GM18861 (cell line): ENCODE data around the gene DLEU7.

Experiments used
- ATAC-seq: cut with Tn5 transposase; IDR thresholded peaks from one replicate; pipeline ENCODE4 v1.9.1; 2021; ENCODE audit not compliant: unreplicated experiment

The DLEU7 gene

DNA sequence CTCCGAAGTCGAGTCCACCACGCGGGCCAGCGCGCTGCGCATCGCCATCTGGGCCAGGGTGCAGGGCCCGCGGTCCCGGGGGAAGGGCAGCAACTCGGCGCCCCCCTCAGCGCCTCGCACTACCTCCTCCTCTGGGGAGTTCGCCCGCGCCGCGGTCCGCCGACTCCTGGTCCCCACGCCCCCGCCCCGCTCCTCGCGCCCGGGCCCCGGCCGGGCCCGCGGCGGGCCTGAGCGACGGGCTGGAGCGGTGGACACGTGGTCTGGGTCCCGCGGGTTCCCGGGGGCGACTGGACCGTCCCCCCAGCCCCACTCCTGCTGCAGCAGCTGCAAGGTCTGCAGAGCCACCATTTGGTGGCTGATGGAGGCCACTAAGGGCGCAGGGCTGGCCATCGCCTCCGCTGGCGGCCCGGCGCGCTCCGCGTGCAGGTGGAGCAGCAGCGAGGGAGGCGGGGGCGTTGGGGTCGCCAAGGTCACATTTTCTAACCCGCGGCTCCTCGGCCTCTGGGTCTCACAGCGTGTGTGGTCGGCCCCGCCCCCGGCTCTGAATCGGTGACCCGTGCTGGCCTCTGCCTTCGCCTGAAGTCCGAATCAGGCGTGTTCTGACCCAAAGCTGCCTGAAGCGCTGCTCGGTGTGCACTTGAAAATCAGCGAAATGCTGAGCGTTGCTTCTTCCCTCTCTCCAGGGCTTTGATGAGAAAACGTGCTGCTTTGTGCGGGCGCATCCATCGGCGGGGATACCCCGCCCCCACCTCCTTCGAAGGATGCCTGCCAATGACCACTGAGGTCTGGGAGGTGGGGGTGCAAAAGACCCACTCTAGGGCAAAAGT is at the start of gene DLEU7:
TSS of gene DLEU7 (minus strand) at position 436 of the 827 bp plus-strand sequence. CDS start at position 390, 46 bp downstream.
- no peak for ATAC-seq

- no peak for ATAC-seq
These were observed 48.9 kb upstream of the DLEU7 start for GRCh38 chr13:50892210-50892944.

DNA sequence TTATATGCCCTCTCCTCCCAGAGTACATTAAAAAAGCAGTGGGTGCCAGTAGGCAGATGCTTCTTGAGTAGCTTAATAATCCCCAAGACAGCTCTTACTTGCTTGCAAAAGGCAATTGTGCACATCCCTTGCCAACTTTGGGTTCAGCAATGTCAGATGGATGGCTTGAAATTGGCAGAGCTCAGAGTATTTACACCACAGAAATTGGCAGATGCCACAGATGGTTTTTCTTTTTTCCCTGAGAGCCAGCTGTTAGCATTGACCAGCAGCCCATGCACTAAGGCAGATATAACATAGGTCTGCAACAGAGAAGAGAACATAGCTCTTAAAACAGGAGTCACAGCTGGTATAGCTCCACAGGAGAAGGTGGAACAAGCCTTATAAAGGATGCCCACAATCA is 47.7 kb upstream of the DLEU7 start:
- ATAC-seq: no peak

GRCh38 chr13:50889317-50889716 is 45.8 kb upstream of the DLEU7 start:
- ATAC-seq: no peak

GRCh38 chr13:50888362-50888761 is 44.9 kb upstream of the DLEU7 start:
- ATAC-seq: no peak

DNA sequence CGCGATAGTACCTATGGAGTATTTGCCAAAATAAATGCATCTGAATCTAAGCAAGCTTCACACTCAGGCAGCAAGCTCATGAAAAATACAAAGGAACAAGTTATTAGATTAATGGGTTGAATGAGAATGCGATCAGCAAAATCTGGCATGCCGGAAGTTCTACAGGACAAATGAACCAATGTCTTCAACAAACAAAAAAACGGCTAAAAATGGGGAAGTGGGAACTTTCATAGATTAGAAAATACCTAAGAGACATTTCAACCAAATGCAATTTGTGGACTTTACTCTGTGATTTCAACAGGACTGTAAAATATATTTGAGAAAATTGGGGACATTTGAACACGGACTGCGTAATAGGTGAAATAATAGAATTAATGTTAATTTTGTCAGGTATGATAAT is 43.7 kb upstream of the DLEU7 start:
- ATAC-seq: no peak

- ATAC-seq: no peak
These were observed 40.8 kb upstream of the DLEU7 start for GRCh38 chr13:50884265-50884664.

DNA sequence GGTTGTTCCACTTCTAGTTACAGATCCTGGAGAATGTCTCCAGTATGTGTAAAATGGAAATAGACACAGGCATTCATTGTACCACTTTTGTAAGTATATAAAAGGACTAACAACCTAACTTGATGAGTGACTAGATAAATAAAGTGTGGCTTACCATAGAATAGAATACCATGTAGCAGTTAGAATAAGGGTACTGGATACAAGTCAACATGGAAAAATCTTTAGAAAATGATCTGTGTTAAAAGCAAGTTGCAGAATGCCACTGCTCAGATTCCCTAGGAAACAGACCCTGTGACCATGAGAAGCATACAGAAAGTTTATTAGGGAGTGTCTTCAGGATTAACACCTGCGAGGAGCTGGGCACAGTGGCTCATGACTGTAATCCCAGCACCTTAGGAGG is 40.2 kb upstream of the DLEU7 start:
- ATAC-seq: no peak

DNA sequence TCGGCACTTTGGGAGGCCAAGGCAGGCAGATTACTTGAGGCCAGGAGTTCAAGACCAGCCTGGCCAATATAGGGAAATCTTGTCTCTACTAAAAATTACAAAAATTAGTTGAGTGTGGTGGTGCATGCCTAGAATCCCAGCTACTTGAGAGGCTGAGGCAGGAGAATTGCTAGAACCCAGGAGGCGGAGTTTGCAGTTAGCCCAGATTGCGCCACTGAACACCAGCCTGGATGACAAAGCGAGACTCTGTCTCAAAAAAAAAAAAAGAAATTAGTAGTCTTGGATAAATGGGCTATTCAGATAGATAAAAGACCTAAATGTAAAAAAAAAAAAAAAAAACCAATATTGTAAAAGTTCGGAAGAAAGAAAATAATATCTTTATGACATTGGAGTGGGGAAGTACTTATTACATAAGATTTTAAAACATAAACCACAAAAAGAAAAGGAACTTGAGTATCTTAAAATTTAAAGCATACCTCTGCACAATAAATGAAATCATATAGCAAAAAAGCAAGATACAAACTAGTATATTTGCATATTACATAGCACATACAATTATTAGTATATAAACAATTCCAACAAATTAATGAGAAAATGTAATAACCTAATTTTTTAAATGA is 39.4 kb upstream of the DLEU7 start:
- no peak for ATAC-seq

DNA sequence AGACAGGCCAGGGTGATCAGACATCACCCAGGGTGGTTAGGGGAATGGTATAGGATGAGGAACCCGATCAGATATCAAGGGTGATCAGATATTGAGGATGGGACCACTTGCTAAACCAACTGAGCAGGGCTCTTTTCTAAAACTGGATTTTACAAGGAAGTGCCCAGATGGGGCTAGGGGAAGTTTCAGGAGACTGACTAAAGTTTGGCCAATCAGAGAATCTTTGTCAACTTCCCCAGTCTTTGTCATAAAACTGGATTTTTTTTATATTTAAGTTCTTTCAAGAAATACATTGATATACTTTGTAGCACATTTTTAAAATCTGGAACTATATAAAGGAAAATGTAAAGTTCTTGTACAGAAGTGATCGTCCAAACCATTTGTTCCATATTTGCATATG is 30.5 kb upstream of the DLEU7 start:
- ATAC-seq: no peak

DNA sequence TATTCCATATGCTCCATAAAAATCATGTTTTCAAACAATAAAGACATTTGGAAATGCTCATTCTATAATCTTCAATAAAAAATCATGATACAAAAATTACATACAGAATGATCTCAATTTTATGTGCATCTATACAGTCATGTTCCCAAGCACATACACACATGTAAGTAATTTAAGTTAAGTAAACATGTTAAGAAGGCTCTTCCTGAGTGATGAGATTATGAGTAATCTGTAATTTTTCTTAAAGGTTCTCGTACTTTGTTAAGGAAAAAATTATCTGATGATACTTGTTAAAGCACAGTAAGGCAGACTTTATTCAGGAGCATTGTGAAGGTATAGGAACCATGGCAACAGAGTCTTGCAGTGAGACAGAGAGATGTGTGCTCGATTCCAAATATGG is 30.0 kb upstream of the DLEU7 start:
- ATAC-seq: no peak

DNA sequence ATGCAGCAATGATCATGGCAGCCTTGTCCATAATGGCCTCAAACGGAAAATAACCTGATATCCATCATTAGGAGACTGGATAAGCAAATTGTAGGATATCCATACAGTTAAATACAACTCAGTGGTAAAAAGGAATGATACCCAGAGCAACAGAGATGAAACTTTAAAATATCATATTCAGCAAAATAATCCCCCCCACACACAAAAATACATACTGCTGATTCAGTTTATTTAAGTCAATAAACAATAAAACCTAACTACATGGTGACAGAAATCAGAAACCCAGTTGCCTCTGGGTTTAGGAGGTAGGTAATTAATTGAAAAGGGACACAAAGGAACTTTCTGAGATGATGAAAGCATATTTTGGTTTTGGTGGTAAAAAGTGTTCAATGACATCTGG is 27.9 kb upstream of the DLEU7 start:
- no peak for ATAC-seq

- no peak for ATAC-seq
These were observed 24.1 kb upstream of the DLEU7 start for GRCh38 chr13:50867637-50867945.

- no peak for ATAC-seq
These were observed 23.5 kb upstream of the DLEU7 start for GRCh38 chr13:50866817-50867636.

DNA sequence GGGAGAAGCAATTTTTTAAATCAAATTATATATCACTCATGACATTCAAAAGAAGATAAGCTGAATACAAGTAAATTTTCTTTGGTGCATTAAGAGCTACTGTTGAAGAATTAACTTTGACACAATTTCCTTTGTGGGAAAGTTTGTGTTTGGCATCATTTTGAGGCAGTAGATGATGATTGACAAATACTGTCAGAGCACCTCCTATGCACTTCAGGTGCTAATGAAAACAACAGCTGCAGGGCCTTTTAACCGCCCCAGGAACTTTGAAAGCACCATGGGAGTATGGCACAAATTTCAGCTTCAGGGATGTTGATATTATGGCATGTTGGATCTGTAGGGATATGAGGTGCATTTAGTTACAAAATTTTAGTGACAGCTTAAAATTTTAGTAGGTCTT is 21.0 kb upstream of the DLEU7 start:
- no peak for ATAC-seq

DNA sequence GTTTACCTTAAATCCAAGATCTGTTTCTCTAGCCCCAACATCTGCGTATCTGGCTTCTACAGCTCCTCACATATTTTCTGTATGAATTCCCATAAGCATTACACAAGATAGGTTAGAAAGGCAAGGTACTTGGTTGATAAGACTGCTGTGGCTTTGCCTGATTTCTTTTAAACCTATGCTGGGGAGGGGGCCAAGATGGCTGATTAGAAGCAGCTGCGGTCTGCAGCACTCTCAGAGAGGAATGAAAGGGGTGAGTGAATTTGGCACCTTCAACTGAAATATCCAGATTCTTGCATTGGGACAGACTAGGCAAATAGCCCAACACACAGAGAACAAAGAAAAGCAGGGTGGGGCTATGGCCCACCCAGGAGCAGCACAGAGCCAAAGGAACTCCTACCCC is 12.2 kb upstream of the DLEU7 start:
- no peak for ATAC-seq

DNA sequence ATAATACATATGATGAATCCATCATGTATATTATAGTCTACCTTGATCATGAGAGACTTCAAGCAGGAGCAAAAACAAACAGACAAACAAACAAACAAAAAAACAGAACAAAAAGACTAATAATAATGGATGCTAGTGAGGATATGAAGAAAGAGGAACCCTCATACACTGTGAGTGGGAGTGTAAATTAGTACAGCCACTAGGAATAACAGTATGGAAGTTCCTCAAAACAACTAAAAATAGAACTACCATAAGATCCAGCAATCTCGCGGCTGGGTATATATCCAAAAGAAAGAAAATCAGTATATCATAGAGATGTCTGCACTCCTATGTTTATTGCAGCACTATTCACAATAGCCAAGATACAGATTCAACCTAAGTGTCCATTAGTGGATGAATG is 7.0 kb upstream of the DLEU7 start:
- no peak for ATAC-seq

DNA sequence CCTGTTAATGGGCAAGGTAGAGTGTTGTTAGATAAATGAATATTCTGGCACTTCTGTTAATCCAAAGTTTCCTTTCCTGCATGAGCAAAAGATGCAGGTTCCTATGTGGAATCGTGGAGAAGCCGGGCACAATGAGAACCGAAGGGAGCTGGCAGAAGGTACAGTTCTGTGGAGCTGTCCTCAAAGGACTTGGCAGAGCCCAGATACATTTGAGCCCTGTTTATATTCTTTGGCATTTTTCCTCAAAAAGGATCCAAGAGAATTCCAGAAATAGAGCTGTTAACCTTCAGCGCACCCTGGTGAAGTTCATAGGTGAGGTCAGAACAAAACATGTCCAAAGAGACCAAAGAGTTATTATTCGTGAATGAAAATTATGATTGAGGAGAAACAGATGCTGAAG is 4.0 kb upstream of the DLEU7 start:
- ATAC-seq: no peak

GRCh38 chr13:50846861-50847475 is 3.5 kb upstream of the DLEU7 start:
- ATAC-seq: no peak

DNA sequence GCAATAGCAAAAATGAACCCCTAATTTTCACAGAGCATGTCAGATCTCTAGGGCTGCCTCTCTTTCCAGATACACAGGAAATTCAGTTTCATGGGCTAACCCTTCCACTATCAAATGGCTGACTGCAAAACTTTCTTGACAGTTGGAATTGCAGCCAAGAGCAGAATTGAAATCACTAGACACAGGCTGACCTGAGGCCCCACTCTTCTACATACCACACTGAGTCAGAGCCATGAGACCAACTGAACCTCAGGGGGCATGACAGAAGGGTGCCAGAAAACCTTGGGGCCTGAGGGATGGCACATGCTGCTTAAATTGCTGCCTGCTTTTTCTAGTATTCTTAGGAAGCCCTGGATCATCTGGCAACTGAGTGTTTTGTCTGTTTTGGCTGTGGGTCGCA is 1.7 kb upstream of the DLEU7 start:
- ATAC-seq: no peak
